ENCODE measurements around the gene CC2D2A.

- TF ChIP-seq RARB (CRISPR knock-in tag; IDR thresholded peaks at IDR 0.05): no peak
- no peak for TF ChIP-seq ZNF565 (CRISPR knock-in tag; conservative IDR thresholded peaks at IDR 0.05; ENCODE audit: low read depth)
- TF ChIP-seq, protein P1, sequence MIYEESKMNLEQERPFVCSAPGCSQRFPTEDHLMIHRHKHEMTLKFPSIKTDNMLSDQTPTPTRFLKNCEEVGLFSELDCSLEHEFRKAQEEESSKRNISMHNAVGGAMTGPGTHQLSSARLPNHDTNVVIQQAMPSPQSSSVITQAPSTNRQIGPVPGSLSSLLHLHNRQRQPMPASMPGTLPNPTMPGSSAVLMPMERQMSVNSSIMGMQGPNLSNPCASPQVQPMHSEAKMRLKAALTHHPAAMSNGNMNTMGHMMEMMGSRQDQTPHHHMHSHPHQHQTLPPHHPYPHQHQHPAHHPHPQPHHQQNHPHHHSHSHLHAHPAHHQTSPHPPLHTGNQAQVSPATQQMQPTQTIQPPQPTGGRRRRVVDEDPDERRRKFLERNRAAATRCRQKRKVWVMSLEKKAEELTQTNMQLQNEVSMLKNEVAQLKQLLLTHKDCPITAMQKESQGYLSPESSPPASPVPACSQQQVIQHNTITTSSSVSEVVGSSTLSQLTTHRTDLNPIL (CRISPR knock-in tag; IDR thresholded peaks at IDR 0.05; ENCODE audit: low read depth): no peak
- no peak for TF ChIP-seq PATZ1 (CRISPR knock-in tag; IDR thresholded peaks at IDR 0.05; ENCODE audit: borderline replicate concordance)
- no peak for TF ChIP-seq PPARA (CRISPR knock-in tag; IDR thresholded peaks at IDR 0.05; ENCODE audit: borderline replicate concordance)
- TF ChIP-seq ESRRG (CRISPR knock-in tag; IDR thresholded peaks at IDR 0.05): no peak
Observed at GRCh38 chr4:15500701-15501100, 31.0 kb downstream of the CC2D2A start.

All from SK-N-SH treated with all-trans-retinoic acid at 6 μM for 48 hours (cell line).